Stimulated activated CD4-positive, alpha-beta T cell treated with anti-CD3 and anti-CD28 coated beads, Interleukin-4, amount 100 ng/mL, for 1 hour (primary cell): Measurements from ENCODE around the gene CDC42BPA.

ENCODE experiments used
- DNase-seq: peaks from one replicate; pipeline ENCODE4 v3.0.0-alpha.2; 2020

Gene CDC42BPA

GRCh38 chr1:226977643-226978431 lies 340.5 kb downstream of the CDC42BPA start:
- no peak for DNase-seq

DNA sequence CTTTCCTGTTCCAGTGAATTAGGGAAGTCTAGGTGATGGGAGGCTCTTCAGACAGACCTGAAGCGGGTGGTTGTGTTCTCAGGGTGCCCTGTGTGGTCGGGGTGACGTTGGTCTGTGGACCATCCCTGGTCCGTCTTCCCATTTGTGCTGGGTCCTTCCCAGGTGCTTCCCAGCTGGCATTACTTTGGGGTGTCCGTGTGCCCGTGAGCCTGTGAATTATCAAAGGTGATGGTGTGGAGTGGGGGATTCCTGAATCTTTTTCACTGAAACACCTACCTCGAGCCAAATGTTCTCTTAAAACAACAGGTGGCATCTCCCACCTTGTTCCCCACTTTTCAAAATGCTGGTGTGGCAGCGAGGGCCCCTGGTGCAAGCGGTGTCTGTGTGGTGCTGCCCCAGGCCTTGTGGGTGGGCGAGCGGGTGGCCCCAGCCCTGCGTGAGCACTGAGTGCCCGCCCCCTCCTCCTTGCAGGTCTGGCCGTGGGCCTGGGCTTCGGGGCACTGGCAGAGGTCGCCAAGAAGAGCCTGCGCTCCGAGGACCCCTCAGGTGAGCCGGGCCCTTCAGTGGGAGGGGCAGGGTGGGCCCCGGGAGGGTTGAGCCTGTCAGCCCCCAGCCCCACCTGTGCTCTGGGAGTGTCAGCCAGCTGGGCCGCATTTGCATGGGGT lies 341.2 kb downstream of the CDC42BPA start:
- no peak for DNase-seq

DNA sequence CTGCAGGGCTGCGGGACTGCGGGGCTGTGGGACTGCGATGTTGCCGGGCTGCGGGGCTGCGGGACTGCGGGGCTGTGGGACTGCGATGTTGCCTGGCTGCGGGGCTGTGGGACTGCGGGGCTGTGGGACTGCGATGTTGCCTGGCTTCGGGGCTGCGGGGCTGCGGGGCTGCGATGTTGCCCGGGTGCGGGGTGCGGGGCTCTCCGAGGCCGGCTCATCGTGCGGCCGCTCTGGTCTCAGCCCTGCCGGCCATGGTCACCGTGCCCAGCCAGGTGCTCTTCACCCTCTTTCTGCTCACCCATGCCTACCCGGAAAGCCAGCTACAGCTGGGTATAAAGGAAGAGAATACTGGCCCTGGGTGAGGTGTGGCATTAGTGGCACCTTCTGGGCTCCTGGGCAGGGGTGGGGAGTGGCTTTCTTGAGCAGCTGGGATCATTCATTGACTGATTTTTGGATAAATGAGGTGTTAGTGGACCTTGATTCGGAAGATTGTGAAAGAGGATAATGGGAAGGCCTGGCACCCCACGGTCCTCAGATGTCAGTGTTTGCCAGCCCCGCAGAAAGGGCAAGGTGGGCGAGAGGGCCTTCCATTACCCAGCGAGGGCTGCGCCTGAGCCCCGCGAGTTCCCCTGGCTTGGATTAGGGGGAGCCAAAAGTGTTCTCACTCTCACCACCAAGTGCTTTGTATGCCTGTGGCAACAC lies 341.9 kb downstream of the CDC42BPA start:
- DNase-seq = no peak

- DNase-seq = no peak
Observed at GRCh38 chr1:226975259-226976250, 342.7 kb downstream of the CDC42BPA start.

GRCh38 chr1:226974544-226975258 lies 343.6 kb downstream of the CDC42BPA start:
- DNase-seq = no peak

DNA sequence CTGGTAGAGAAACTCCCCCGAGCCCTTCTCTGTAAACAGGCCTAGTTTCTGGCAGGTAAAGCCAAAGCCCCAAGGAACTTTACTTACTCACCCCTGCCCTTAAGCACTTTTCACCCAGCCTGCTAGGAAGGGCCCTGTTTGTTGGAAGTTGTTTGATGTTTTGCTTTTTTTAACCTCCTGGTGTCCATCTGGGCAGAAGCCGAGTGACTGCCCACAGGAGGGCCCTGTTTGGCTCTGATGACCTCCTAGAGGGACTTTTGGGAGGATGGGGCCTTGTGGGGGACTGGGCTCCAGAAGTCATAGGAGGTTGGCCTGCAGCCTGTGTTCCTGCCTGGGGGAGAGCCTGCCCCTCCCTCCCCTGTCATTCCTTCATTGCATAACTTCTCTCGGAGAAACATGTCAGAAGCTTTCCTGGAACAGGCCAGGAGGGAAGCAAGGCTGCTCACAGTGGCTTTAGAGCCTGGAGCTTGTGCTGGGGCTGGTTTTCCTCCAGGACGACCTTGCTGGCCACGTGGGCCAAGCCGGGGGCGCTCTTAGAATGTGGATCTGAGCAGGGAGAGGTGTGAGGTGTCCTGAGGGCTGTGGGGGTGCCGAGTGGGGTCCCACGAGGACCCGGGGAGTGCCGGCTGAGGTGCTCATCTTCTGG lies 344.3 kb downstream of the CDC42BPA start:
- DNase-seq = no peak

- no peak for DNase-seq
Observed at GRCh38 chr1:226973371-226973897, 344.9 kb downstream of the CDC42BPA start.

GRCh38 chr1:226972931-226973330 lies 345.4 kb downstream of the CDC42BPA start:
- no peak for DNase-seq

- no peak for DNase-seq
Observed at GRCh38 chr1:226971765-226972164, 346.5 kb downstream of the CDC42BPA start.

DNA sequence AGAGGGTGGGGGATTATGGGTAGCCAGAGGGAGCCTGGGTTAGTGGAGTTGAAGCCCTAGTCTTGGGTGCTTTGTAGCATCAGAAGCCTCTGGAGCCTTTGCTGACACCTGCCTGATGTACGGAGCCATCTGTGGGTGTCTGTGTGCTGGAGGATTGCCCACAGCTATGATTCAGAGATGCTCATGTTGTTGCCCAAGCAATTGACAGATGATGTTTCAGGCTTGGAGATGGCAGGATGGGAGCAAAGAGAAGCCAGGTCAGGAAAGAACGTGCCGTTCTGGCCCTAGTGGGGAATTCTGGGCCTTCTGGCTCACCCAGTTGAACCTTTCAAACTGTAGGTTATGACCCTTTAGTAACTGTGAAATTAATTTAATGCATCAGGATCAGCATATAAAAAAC lies 350.6 kb downstream of the CDC42BPA start:
- no peak for DNase-seq

DNA sequence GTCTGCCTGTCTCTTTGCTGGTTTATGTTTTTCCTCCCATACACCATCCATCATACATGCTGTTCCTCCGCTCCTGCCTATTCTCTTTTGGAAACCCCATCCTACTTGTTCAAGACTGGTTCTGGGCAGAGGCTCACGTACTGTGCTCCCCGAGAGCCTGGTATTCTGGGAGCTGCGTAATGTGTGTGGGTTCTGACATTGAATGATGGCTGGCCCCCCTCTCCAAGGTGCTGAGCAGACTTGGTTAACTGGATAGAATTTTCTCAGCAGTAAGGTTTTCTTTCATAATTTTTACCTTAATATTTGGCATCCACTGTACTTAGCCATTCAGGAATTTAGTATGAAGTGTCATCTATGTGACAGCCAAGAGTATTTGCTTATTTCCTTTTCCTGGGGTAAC lies 351.6 kb downstream of the CDC42BPA start:
- DNase-seq = no peak

GRCh38 chr1:226965581-226966440 lies 352.5 kb downstream of the CDC42BPA start:
- no peak for DNase-seq

GRCh38 chr1:226964611-226965486 lies 353.4 kb downstream of the CDC42BPA start:
- DNase-seq = no peak

- DNase-seq = no peak
Observed at GRCh38 chr1:226964068-226964425, 354.2 kb downstream of the CDC42BPA start.

- no peak for DNase-seq
Observed at GRCh38 chr1:226962421-226963391, 355.6 kb downstream of the CDC42BPA start.

GRCh38 chr1:226960944-226961765 lies 357.1 kb downstream of the CDC42BPA start:
- peak; percentile 13 for DNase-seq

- no peak for DNase-seq
Observed at GRCh38 chr1:226960256-226960655, 358.0 kb downstream of the CDC42BPA start.
